H1 (cell line): ENCODE results near the gene TRAF6. TPM values are rescaled to one million over a fixed set of nuclear protein-coding genes. Genes with fewer than 3 reads are reported as not detected.

Experiments used
- CTCF ChIA-PET: fragments of 300-600 bp; sonication (Branson Sonifier 250); formaldehyde crosslinking; loops from one replicate; lab custom pipeline; 2021; ENCODE audit not compliant: partially characterized antibody; lab: Charles Lee
- POLR2A ChIA-PET: fragments of 300-600 bp; sonication (Branson Sonifier 250); formaldehyde crosslinking; loops from one replicate; lab custom pipeline; 2021; ENCODE audit warnings: inconsistent platforms; ENCODE audit not compliant: partially characterized antibody; lab: Charles Lee
- DNase-seq, 2 experiments: peaks; one replicate each; pipeline versions ENCODE4 v3.0.0 to v3.0.0-alpha.2; 2010 to 2022; ENCODE audit warnings: low spot score in 2 of 2, low read depth in 1 of 2, mixed read lengths in 1 of 2
- FAIRE-seq: peaks from 2 replicates; lab custom pipeline; 2011; peaks lifted over from hg19 to GRCh38; lab: Jason Lieb, UNC
- H2AFZ ChIP-seq: 2 replicates; pipeline ENCODE4 v1.8.1; 2012; ENCODE audit warnings: low read length, inconsistent platforms
- H2AK5ac ChIP-seq: 2 replicates; pipeline ENCODE4 v1.6.1; 2013; ENCODE audit warnings: low read depth, low read length
- H2BK120ac ChIP-seq: replicated peaks from 2 replicates; pipeline ENCODE3; 2013; ENCODE audit warnings: low read depth, low read length, inconsistent platforms
- H2BK12ac ChIP-seq: 2 replicates; pipeline ENCODE4 v1.6.1; 2013; ENCODE audit warnings: low read depth, low read length
- H2BK15ac ChIP-seq: 2 replicates; pipeline ENCODE4 v1.6.1; 2013; ENCODE audit warnings: low read length
- H2BK20ac ChIP-seq: 2 replicates; pipeline ENCODE4 v1.6.1; 2013; ENCODE audit warnings: low read length
- H2BK5ac ChIP-seq: 2 replicates; pipeline ENCODE4 v1.6.1; 2013; ENCODE audit warnings: low read depth, low read length
- H3K14ac ChIP-seq: 2 replicates; pipeline ENCODE4 v1.6.1; 2013; ENCODE audit warnings: inconsistent platforms; ENCODE audit not compliant: insufficient read length
- H3K18ac ChIP-seq: 2 replicates; pipeline ENCODE4 v1.6.1; 2013; ENCODE audit warnings: low read length; ENCODE audit errors: extremely low read depth
- H3K23ac ChIP-seq: 2 replicates; pipeline ENCODE4 v1.6.1; 2013; ENCODE audit warnings: inconsistent platforms; ENCODE audit not compliant: insufficient read length
- H3K23me2 ChIP-seq: 2 replicates; pipeline ENCODE4 v1.6.1; 2013; ENCODE audit warnings: low read depth, low read length
- H3K27ac ChIP-seq: 2 replicates; pipeline ENCODE4 v1.6.1; 2011; ENCODE audit warnings: low read depth, low read length, inconsistent platforms
- H3K27me3 ChIP-seq, 4 experiments: replicated peaks in 1 of 4; 1 replicate in 1 of 4; 2 replicates in 3 of 4; pipeline versions ENCODE4 v1.6.1 to v1.8.1; 2011 to 2013; ENCODE audit warnings: low read length in 3 of 4, mild to moderate bottlenecking in 3 of 4, inconsistent platforms in 2 of 4, mixed read lengths in 2 of 4, moderate library complexity in 1 of 4; ENCODE audit not compliant: control insufficient read depth in 3 of 4, insufficient read depth in 3 of 4; ENCODE audit errors: extremely low read depth in 1 of 4
- H3K36me3 ChIP-seq, 4 experiments: 2 replicates each; pipeline versions ENCODE4 v1.6.1 to v1.8.1; 2011 to 2013; ENCODE audit warnings: mild to moderate bottlenecking in 4 of 4, low read length in 3 of 4, moderate library complexity in 2 of 4, control low read depth in 1 of 4, inconsistent platforms in 1 of 4; ENCODE audit not compliant: insufficient read depth in 4 of 4, control insufficient read depth in 2 of 4
- H3K4ac ChIP-seq: replicated peaks from 2 replicates; pipeline ENCODE3; 2013; ENCODE audit warnings: low read length, low read depth, mixed read lengths, inconsistent platforms; ENCODE audit not compliant: insufficient read length
- H3K4me1 ChIP-seq, 4 experiments: replicated peaks in 1 of 4; 1 replicate in 1 of 4; 2 replicates in 3 of 4; pipeline versions ENCODE4 v1.6.1 to v1.8.1; 2011 to 2013; ENCODE audit warnings: low read length in 3 of 4, inconsistent platforms in 2 of 4, mixed read lengths in 1 of 4; ENCODE audit not compliant: insufficient read depth in 4 of 4, control insufficient read depth in 3 of 4
- H3K4me2 ChIP-seq, 2 experiments: 2 replicates each; pipeline versions ENCODE4 v1.6.1 to v1.8.1; 2011 to 2013; ENCODE audit warnings: low read depth in 2 of 2, low read length in 2 of 2, control low read depth in 1 of 2, inconsistent platforms in 1 of 2, mild to moderate bottlenecking in 1 of 2; ENCODE audit not compliant: insufficient read depth in 1 of 2
- H3K4me3 ChIP-seq, 4 experiments: fragments of 200-600, 300-600 bp in 1 of 4; sonication (generic), shearing (Covaris generic), sonication (Bioruptor Twin) in 1 of 4; 2 replicates each; pipeline versions ENCODE4 v1.5.1 to v1.8.1; 2011 to 2016; ENCODE audit warnings: low read length in 4 of 4, low read depth in 3 of 4, control low read depth in 2 of 4, inconsistent platforms in 2 of 4, mild to moderate bottlenecking in 2 of 4, mixed read lengths in 1 of 4, moderate library complexity in 1 of 4; ENCODE audit not compliant: insufficient read depth in 2 of 4; ENCODE audit errors: extremely low read depth in 1 of 4
- H3K56ac ChIP-seq: replicated peaks from 2 replicates; pipeline ENCODE3; 2013; ENCODE audit warnings: low read depth, mild to moderate bottlenecking, mixed read lengths, low read length, inconsistent platforms; ENCODE audit not compliant: insufficient read length
- H3K79me1 ChIP-seq: 2 replicates; pipeline ENCODE4 v1.6.1; 2013; ENCODE audit warnings: low read depth, low read length, control low read depth
- H3K79me2 ChIP-seq, 2 experiments: 2 replicates each; pipeline versions ENCODE4 v1.6.1 to v1.8.1; 2012 to 2013; ENCODE audit warnings: low read length in 2 of 2, mild to moderate bottlenecking in 2 of 2, inconsistent platforms in 1 of 2; ENCODE audit not compliant: insufficient read depth in 2 of 2, control insufficient read depth in 1 of 2
- H3K9ac ChIP-seq, 4 experiments: replicated peaks in 1 of 4; 1 replicate in 1 of 4; 2 replicates in 3 of 4; pipeline versions ENCODE4 v1.6.1 to v1.8.1; 2011 to 2013; ENCODE audit warnings: low read depth in 3 of 4, low read length in 3 of 4, control low read depth in 2 of 4, mild to moderate bottlenecking in 2 of 4, moderate library complexity in 2 of 4, inconsistent platforms in 1 of 4; ENCODE audit errors: extremely low read depth in 1 of 4
- H3K9me3 ChIP-seq, 2 experiments: 2 replicates each; pipeline versions ENCODE4 v1.6.1 to v1.8.1; 2012 to 2013; ENCODE audit warnings: mild to moderate bottlenecking in 2 of 2, moderate library complexity in 2 of 2, control low read depth in 1 of 2, inconsistent platforms in 1 of 2, low read depth in 1 of 2, low read length in 1 of 2, mixed read lengths in 1 of 2; ENCODE audit not compliant: insufficient read depth in 2 of 2
- H4K20me1 ChIP-seq, 2 experiments: replicated peaks in 1 of 2; 2 replicates each; pipeline versions ENCODE3 to v1.8.1; 2011 to 2013; ENCODE audit warnings: inconsistent platforms in 2 of 2, low read length in 2 of 2, mild to moderate bottlenecking in 1 of 2; ENCODE audit not compliant: insufficient read depth in 2 of 2, control insufficient read depth in 1 of 2
- H4K5ac ChIP-seq: 2 replicates; pipeline ENCODE4 v1.6.1; 2013; ENCODE audit warnings: low read length, low read depth, mixed read lengths, inconsistent platforms; ENCODE audit not compliant: insufficient read length
- H4K8ac ChIP-seq: 2 replicates; pipeline ENCODE4 v1.8.0; 2013; ENCODE audit warnings: mild to moderate bottlenecking, moderate library complexity, low read length, inconsistent platforms; ENCODE audit not compliant: insufficient read depth; ENCODE audit errors: extremely low read depth
- H4K91ac ChIP-seq: replicated peaks from 2 replicates; pipeline ENCODE3; 2013; ENCODE audit warnings: low read length, mixed read lengths, inconsistent platforms; ENCODE audit not compliant: insufficient read length
- CTCF ChIP-seq, 3 experiments: IDR thresholded peaks; 1 replicate in 2 of 3; 2 replicates in 1 of 3; pipeline versions ENCODE4 v1.5.1 to v1.6.1; 2011; ENCODE audit warnings: low read length in 3 of 3, mild to moderate bottlenecking in 3 of 3, inconsistent platforms in 2 of 3, low read depth in 1 of 3, moderate library complexity in 1 of 3; ENCODE audit not compliant: insufficient read depth in 1 of 3; ENCODE audit errors: control extremely low read depth in 1 of 3
- HDAC2 ChIP-seq, 2 experiments: fragments of 300-600 bp in 1 of 2; sonication (generic) in 1 of 2; IDR thresholded peaks; 2 replicates each; pipeline ENCODE4 v1.6.1; 2011 to 2012; ENCODE audit warnings: low read depth in 2 of 2, low read length in 2 of 2, mild to moderate bottlenecking in 2 of 2, moderate library complexity in 2 of 2, borderline replicate concordance in 1 of 2, inconsistent platforms in 1 of 2
- KDM1A ChIP-seq: fragments of 200-600, 300-600 bp; sonication (generic); IDR thresholded peaks from 2 replicates; pipeline ENCODE4 v1.7.1; 2016; ENCODE audit warnings: mild to moderate bottlenecking, low read length, borderline replicate concordance
- RAD21 ChIP-seq, 2 experiments: IDR thresholded peaks in 1 of 2; conservative IDR thresholded peaks in 1 of 2; 2 replicates each; pipeline ENCODE4 v1.6.1; 2011; ENCODE audit warnings: low read depth in 2 of 2, low read length in 2 of 2, improper control_type of control experiment in 1 of 2, inconsistent platforms in 1 of 2, mild to moderate bottlenecking in 1 of 2, moderate library complexity in 1 of 2
- WGBS, 2 experiments: shearing (Covaris generic) in 1 of 2; methylation state at CpG; one replicate each; pipeline versions ENCODE4 v1.1.6 to v1.1.7; 2013 to 2015; ENCODE audit warnings: low lambda C conversion rate in 2 of 2, mixed read lengths in 2 of 2, inconsistent platforms in 1 of 2, low coverage in 1 of 2, missing lambda C conversion rate in 1 of 2; ENCODE audit not compliant: insufficient replicate concordance in 2 of 2, insufficient coverage in 1 of 2, insufficient read length in 1 of 2; ENCODE audit errors: extremely low coverage in 1 of 2, missing lambda C conversion rate in 1 of 2; 5-methylcytosine and 5-hydroxymethylcytosine counted together
- polyA plus RNA-seq, 7 experiments: library from polyadenylated mRNA; depleted of rRNA in 3 of 7; stranded (reverse) in 5 of 7; unstranded in 2 of 7; fragments of >200 nt in 5 of 7; fragments of 200-250 nt in 2 of 7; gene quantifications; 1 replicate in 5 of 7; 2 replicates in 1 of 7; 4 replicates in 1 of 7; pipeline versions ENCODE4 v1.2.1 to v1.2.3, GENCODE V29; 2011 to 2013; ENCODE audit warnings: missing spikeins in 2 of 7, mixed read lengths in 2 of 7
- total RNA-seq: library from RNA; stranded (reverse); fragmentation: NEBNext Ultra II Directional; extraction: Animal tissue kit (Norgen Biotek cat#: 25700); gene quantifications from 2 replicates; pipeline ENCODE4 v1.2.1, GENCODE V29; 2021

TRAF6 gene
- total and polyA plus RNA-seq, 2 of the 8 experiments (the other 6 are each of a cell fraction or from before 2014, with no cell fraction given) = 4.6 to 8.8 TPM

DNA sequence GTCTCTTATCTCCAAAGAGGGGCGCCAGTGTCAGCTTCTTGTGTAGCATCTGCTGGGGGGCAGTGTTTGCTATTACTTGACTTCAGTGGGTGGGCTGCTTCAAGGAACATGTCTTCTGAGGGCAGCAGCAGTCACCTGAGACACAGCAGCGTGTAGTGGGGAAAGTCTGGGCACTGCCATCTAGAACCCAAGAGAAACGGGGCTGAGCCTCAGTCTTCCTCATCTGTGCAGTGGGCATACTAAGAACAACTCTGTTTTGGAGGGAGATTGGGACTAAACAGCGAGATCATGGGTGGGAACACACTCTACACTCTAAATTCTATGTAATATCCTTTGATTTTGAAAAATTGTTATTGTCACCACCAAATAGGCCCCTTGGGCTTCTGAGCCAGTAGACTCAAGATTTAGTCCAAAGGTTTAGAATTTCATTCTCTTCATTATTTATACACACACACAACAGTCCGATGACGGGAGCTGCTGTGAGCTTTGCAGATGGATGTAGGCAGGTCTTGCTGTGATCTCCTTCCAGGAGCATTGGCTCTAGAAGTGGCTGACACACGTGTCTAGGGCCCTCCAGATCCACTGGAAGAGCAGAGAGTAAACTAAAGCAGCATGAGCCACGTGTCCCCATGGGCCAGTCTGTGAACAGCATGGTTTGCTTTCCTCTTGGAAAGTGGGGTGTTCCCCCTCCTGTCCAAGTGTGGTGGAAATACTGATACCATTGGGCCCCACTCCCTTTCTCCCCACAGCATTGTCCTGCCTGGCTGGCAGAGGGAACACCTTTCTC lies 51.8 kb downstream of the TRAF6 start:
- no peak overlapping the region for H4K8ac ChIP-seq
- no peak overlapping the region for H4K91ac ChIP-seq
- H3K4me2 ChIP-seq = no peak overlapping the region
- WGBS, 2 experiments = 88% methylated on average over 8 of the region's 8 CpGs; no CpG with 5 or more reads in 1 of the 2 experiments
- DNase-seq (no peak), FAIRE-seq (no peak)
- H2BK5ac ChIP-seq = no peak overlapping the region
- H3K4me1 ChIP-seq = peaks cover 0 to 30% (median 13%) of the 10 kb centered on the region in 4 experiments; a peak in 6 of 7 replicates
- CTCF ChIA-PET = interaction anchor here (0.7 to 4.0 kb wide), 8 partner anchors 8 to 166 kb away, joined by 3 to 29 read pairs (median 4); no protein-coding TSS in a partner anchor
- H3K4ac ChIP-seq = no peak overlapping the region
- no peak overlapping the region for H2BK20ac ChIP-seq
- H2AK5ac ChIP-seq = no peak overlapping the region
- no peaks in the 10 kb centered on the region for H3K9me3 ChIP-seq
- H2BK12ac ChIP-seq = no peak overlapping the region
- no peaks in the 10 kb centered on the region for H3K23me2 ChIP-seq
- no peak overlapping the region for H3K23ac ChIP-seq
- H3K36me3 ChIP-seq = no peaks in the 10 kb centered on the region
- H3K18ac ChIP-seq = no peak overlapping the region
- POLR2A ChIA-PET = interaction anchor here (0.9 kb wide), 1 partner anchor 11 kb away, joined by 3 read pairs; no protein-coding TSS in a partner anchor
- no peak overlapping the region for H3K56ac ChIP-seq
- no peaks in the 10 kb centered on the region for H3K79me2 ChIP-seq
- H4K20me1 ChIP-seq = no peaks in the 10 kb centered on the region
- H3K4me3 ChIP-seq = no peak overlapping the region
- H3K27me3 ChIP-seq = no peaks in the 10 kb centered on the region
- H3K14ac ChIP-seq = no peak overlapping the region
- H2BK120ac ChIP-seq = no peak overlapping the region
- no peaks in the 10 kb centered on the region for H3K79me1 ChIP-seq
- no peak overlapping the region for H3K27ac ChIP-seq
- H3K9ac ChIP-seq = no peak overlapping the region
- H2AFZ ChIP-seq = no peak overlapping the region
- H2BK15ac ChIP-seq = no peak overlapping the region
- H4K5ac ChIP-seq = no peak overlapping the region
- TF ChIP-seq HDAC2 (IDR thresholded peaks at IDR 0.05; ENCODE audit: borderline replicate concordance in 1 of 2, low read depth in 2 of 2, low read length in 2 of 2) = peak in 1 of 2 experiments; percentile 79; a peak in 1 of 4 replicates
- 0 out of 4 replicates have a peak, but pooled peaks of 1 of the 2 experiments have one; percentile 3 for TF ChIP-seq RAD21 (IDR thresholded peaks at IDR 0.05 in 1 of 2, conservative IDR thresholded peaks at IDR 0.05 in 1 of 2; ENCODE audit: low read depth in 2 of 2, low read length in 2 of 2)
- peak in 2 of 3 experiments; percentile 12; a peak in 2 of 4 replicates for TF ChIP-seq CTCF (IDR thresholded peaks at IDR 0.05; ENCODE audit: control extremely low read depth in 1 of 3, insufficient read depth in 1 of 3, low read depth in 1 of 3, low read length in 3 of 3)
- TF ChIP-seq KDM1A = peak; percentile 76; the same call in 1 of the 2 replicates
